ENCODE measurements around the gene ZNF787. TPM values are rescaled to one million over a fixed set of nuclear protein-coding genes. Genes with fewer than 3 reads are reported as not detected.

The ZNF787 gene
- total and polyA plus RNA-seq, 4 donors, result 2.9 to 23.6 (median 18.8) TPM

- Histone ChIP-seq H3K4me3 (ENCODE audit: low read depth in 1 of 3, low read length in 3 of 3) (no peak overlapping the region), H3K9ac (ENCODE audit: low read depth in 1 of 2, low read length in 2 of 2) (no peak overlapping the region), H3K9me3 (ENCODE audit: control insufficient read depth in 4 of 4, low read length in 3 of 4) (no peaks in the 10 kb centered on the region), H3K36me3 (ENCODE audit: control insufficient read depth in 4 of 4, insufficient read depth in 3 of 4, low read depth in 1 of 4, low read length in 3 of 4) (no peaks in the 10 kb centered on the region), H3K27ac (ENCODE audit: low read depth in 1 of 2, low read length in 2 of 2) (no peak overlapping the region), H3K4me1 (ENCODE audit: control insufficient read depth in 4 of 4, insufficient read depth in 4 of 4, low read length in 3 of 4) (peaks cover 3 to 14% (median 9%) of the 10 kb centered on the region in 4 donors), H3K27me3 (ENCODE audit: control insufficient read depth in 4 of 4, insufficient read depth in 4 of 4, low read length in 3 of 4) (no peaks in the 10 kb centered on the region)
- TF ChIP-seq, protein P1, sequence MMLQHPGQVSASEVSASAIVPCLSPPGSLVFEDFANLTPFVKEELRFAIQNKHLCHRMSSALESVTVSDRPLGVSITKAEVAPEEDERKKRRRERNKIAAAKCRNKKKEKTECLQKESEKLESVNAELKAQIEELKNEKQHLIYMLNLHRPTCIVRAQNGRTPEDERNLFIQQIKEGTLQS (IDR thresholded peaks at IDR 0.05), result no peak
- TF ChIP-seq, protein P2, sequence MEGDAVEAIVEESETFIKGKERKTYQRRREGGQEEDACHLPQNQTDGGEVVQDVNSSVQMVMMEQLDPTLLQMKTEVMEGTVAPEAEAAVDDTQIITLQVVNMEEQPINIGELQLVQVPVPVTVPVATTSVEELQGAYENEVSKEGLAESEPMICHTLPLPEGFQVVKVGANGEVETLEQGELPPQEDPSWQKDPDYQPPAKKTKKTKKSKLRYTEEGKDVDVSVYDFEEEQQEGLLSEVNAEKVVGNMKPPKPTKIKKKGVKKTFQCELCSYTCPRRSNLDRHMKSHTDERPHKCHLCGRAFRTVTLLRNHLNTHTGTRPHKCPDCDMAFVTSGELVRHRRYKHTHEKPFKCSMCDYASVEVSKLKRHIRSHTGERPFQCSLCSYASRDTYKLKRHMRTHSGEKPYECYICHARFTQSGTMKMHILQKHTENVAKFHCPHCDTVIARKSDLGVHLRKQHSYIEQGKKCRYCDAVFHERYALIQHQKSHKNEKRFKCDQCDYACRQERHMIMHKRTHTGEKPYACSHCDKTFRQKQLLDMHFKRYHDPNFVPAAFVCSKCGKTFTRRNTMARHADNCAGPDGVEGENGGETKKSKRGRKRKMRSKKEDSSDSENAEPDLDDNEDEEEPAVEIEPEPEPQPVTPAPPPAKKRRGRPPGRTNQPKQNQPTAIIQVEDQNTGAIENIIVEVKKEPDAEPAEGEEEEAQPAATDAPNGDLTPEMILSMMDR (IDR thresholded peaks at IDR 0.05; ENCODE audit: low read depth, low read length, missing input control), result no peak
- no peak for TF ChIP-seq JUND (IDR thresholded peaks at IDR 0.05)
- 58% methylated on average over 3 of the region's 3 CpGs for WGBS
- no peak for DNase-seq (ENCODE audit: low spot score)
Measured at GRCh38 chr19:56069642-56070041, 51.5 kb downstream of the ZNF787 start.

DNA sequence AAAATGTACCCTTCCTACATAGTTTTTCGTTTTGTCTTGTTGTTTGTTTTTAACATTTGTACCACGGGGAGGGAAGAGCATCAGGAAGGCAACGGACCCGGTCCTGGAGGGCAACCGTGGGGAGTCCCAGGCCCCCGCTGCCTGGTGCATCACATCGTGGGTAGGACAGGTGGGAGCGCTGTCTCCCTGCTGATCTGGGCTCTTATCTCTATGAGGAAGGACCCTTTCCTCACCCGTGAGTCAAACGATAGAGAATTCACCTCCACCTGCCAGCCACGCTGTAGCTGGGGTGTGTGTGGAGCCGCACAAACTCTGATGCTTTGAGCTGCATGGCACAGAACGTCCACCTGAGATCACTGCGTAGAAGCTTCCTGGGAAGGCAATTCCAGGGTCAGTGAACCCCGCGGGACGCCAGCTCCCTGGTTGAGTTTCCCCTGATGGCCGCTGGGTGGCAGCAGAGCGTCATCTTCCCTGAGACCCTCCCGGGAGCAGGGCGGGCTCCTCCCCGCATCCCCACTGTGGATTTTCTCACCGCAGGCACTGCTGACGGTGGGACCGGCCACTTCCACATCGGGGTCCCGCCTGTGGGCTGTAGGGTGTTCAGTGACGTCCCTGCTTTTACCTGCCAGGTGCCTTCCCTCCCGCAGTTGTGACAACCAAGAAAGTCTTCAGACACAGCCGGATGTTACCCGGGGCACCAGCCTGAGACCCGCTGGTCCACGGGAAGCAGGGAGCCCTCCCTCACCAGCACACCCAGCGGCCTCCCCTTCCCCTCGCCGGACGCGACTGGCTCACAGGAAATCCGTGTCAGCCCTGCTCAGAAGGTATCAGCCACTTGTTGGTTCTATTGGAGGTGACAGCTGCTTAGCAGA, 54.7 kb downstream of the ZNF787 start:
- no peak overlapping the region for H3K9ac ChIP-seq (ENCODE audit: low read depth in 1 of 2, low read length in 2 of 2)
- no peaks in the 10 kb centered on the region for H3K9me3 ChIP-seq (ENCODE audit: control insufficient read depth in 4 of 4, low read length in 3 of 4)
- 5% methylated on average over 39 of the region's 39 CpGs for WGBS
- H3K36me3 ChIP-seq (ENCODE audit: control insufficient read depth in 4 of 4, insufficient read depth in 3 of 4, low read depth in 1 of 4, low read length in 3 of 4), result no peaks in the 10 kb centered on the region
- peaks cover 2 to 10% (median 5%) of the 10 kb centered on the region in 4 donors for H3K4me1 ChIP-seq (ENCODE audit: control insufficient read depth in 4 of 4, insufficient read depth in 4 of 4, low read length in 3 of 4)
- H3K27ac ChIP-seq (ENCODE audit: low read depth in 1 of 2, low read length in 2 of 2), result no peak overlapping the region
- H3K4me3 ChIP-seq (ENCODE audit: low read depth in 1 of 3, low read length in 3 of 3), result no peak overlapping the region
- H3K27me3 ChIP-seq (ENCODE audit: control insufficient read depth in 4 of 4, insufficient read depth in 4 of 4, low read length in 3 of 4), result no peaks in the 10 kb centered on the region
- TF ChIP-seq, protein P3, sequence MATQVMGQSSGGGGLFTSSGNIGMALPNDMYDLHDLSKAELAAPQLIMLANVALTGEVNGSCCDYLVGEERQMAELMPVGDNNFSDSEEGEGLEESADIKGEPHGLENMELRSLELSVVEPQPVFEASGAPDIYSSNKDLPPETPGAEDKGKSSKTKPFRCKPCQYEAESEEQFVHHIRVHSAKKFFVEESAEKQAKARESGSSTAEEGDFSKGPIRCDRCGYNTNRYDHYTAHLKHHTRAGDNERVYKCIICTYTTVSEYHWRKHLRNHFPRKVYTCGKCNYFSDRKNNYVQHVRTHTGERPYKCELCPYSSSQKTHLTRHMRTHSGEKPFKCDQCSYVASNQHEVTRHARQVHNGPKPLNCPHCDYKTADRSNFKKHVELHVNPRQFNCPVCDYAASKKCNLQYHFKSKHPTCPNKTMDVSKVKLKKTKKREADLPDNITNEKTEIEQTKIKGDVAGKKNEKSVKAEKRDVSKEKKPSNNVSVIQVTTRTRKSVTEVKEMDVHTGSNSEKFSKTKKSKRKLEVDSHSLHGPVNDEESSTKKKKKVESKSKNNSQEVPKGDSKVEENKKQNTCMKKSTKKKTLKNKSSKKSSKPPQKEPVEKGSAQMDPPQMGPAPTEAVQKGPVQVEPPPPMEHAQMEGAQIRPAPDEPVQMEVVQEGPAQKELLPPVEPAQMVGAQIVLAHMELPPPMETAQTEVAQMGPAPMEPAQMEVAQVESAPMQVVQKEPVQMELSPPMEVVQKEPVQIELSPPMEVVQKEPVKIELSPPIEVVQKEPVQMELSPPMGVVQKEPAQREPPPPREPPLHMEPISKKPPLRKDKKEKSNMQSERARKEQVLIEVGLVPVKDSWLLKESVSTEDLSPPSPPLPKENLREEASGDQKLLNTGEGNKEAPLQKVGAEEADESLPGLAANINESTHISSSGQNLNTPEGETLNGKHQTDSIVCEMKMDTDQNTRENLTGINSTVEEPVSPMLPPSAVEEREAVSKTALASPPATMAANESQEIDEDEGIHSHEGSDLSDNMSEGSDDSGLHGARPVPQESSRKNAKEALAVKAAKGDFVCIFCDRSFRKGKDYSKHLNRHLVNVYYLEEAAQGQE (IDR thresholded peaks at IDR 0.05), result no peak
- TF ChIP-seq FOXA2 (IDR thresholded peaks at IDR 0.05) (no peak), RAD21 (IDR thresholded peaks at IDR 0.05) (peak; percentile 81 to 85), RXRA (IDR thresholded peaks at IDR 0.05) (peak; percentile 86 to 93)
- TF ChIP-seq, protein P2 (IDR thresholded peaks at IDR 0.05; ENCODE audit: low read depth, low read length, missing input control), result peak; percentile 91
- peak; percentile 80 for DNase-seq (ENCODE audit: low spot score)

Measured in liver (tissue), 9 donors.